Endothelial cell of umbilical vein (primary cell): ENCODE results near the gene TRIM58.

Source experiments
- EZH2 ChIP-seq: IDR thresholded peaks from 2 replicates; pipeline ENCODE4 v1.6.1; 2012; ENCODE audit warnings: borderline replicate concordance, low read depth, mild to moderate bottlenecking, moderate library complexity, low read length, inconsistent platforms; ENCODE audit not compliant: severe bottlenecking
- JUN ChIP-seq: IDR thresholded peaks from 2 replicates; pipeline ENCODE4 v1.6.1; 2011; ENCODE audit warnings: borderline replicate concordance, low read depth; ENCODE audit not compliant: insufficient read length, insufficient read depth
- MAX ChIP-seq: IDR thresholded peaks from 2 replicates; pipeline ENCODE4 v1.6.1; 2011; ENCODE audit not compliant: insufficient read depth, insufficient read length
- MYC ChIP-seq: IDR thresholded peaks from one replicate; pipeline ENCODE4 v1.6.1; 2011; ENCODE audit warnings: mild to moderate bottlenecking, low read depth, low read length
- POLR2A ChIP-seq: IDR thresholded peaks from 2 replicates; pipeline ENCODE4 v1.6.1; 2012; ENCODE audit warnings: low read depth, mild to moderate bottlenecking, control low read depth, low read length
- POLR2AphosphoS5 ChIP-seq: IDR thresholded peaks from 2 replicates; pipeline ENCODE4 v1.6.1; 2012; ENCODE audit warnings: low read depth, mild to moderate bottlenecking, control low read depth, low read length, moderate library complexity; ENCODE audit not compliant: insufficient read depth
- TF ChIP-seq, protein P1 (sequence below), 2 donors: IDR thresholded peaks; 1 replicate in 1 of 2; 2 replicates in 1 of 2; pipeline ENCODE4 v1.5.1; 2011; ENCODE audit warnings: low read length in 2 of 2, mild to moderate bottlenecking in 2 of 2, moderate library complexity in 2 of 2, control low read depth in 1 of 2, inconsistent platforms in 1 of 2, low read depth in 1 of 2; ENCODE audit not compliant: insufficient read depth in 1 of 2; ENCODE audit errors: extremely low read depth in 1 of 2

GRCh38 chr1:247829656-247830055 lies 27.3 kb upstream of the TRIM58 start:
- TF ChIP-seq POLR2AphosphoS5 = no peak
- TF ChIP-seq, protein P1, sequence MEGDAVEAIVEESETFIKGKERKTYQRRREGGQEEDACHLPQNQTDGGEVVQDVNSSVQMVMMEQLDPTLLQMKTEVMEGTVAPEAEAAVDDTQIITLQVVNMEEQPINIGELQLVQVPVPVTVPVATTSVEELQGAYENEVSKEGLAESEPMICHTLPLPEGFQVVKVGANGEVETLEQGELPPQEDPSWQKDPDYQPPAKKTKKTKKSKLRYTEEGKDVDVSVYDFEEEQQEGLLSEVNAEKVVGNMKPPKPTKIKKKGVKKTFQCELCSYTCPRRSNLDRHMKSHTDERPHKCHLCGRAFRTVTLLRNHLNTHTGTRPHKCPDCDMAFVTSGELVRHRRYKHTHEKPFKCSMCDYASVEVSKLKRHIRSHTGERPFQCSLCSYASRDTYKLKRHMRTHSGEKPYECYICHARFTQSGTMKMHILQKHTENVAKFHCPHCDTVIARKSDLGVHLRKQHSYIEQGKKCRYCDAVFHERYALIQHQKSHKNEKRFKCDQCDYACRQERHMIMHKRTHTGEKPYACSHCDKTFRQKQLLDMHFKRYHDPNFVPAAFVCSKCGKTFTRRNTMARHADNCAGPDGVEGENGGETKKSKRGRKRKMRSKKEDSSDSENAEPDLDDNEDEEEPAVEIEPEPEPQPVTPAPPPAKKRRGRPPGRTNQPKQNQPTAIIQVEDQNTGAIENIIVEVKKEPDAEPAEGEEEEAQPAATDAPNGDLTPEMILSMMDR (IDR thresholded peaks at IDR 0.05; ENCODE audit: extremely low read depth in 1 of 2, insufficient read depth in 1 of 2, low read depth in 1 of 2, low read length in 2 of 2) = no peak
- TF ChIP-seq EZH2 = no peak
- no peak for TF ChIP-seq POLR2A
- TF ChIP-seq JUN = no peak
- no peak for TF ChIP-seq MAX
- TF ChIP-seq MYC = no peak
